HCT116 (cell line): ENCODE results near the gene MCFD2. TPM values are rescaled to one million over a fixed set of nuclear protein-coding genes. Genes with fewer than 3 reads are reported as not detected.

Experiments used
- ATAC-seq: fragments of 200-7000 bp; cut with Tn5 transposase; 2 replicates; pipeline ENCODE4 v1.9.1; 2020; ENCODE audit warnings: mild to moderate bottlenecking, moderate library complexity
- BruUV-seq: library from RNA; stranded (reverse); fragments of 400-500 nt; replicated peaks from 2 replicates; lab custom pipeline; 2021; lab: Mats Ljungman, UMichigan
- CTCF ChIA-PET: fragments of 300-600 bp; sonication (Branson Sonifier 250); formaldehyde crosslinking; loops from one replicate; lab custom pipeline; 2021; ENCODE audit warnings: antibody characterized with exemption; lab: Charles Lee
- POLR2A ChIA-PET: fragments of 300-600, 350-600 bp; sonication (Branson Sonifier 250); formaldehyde crosslinking; loops from one replicate; lab custom pipeline; 2021; ENCODE audit warnings: antibody characterized with exemption; lab: Charles Lee
- RAD21 ChIA-PET, 2 experiments: fragments of 300-600 bp; sonication (Branson Sonifier 250); formaldehyde crosslinking; loops; one replicate each; lab custom pipeline; 2023; ENCODE audit warnings: low total read pairs in 2 of 2; ENCODE audit not compliant: uncharacterized antibody in 2 of 2, unreplicated experiment in 2 of 2, low non-redundant PET in 1 of 2; lab: Charles Lee
- DNase-seq: peaks from one replicate; pipeline ENCODE4 v3.0.0-alpha.2; 2010; ENCODE audit warnings: low read depth, low spot score
- H2AFZ ChIP-seq: fragments of 200-600 bp; shearing (Covaris generic), sonication (generic); 2 replicates; pipeline ENCODE4 v1.6.1; 2017; ENCODE audit warnings: low read depth, mixed run types, mixed read lengths, antibody characterized with exemption, low read length; ENCODE audit not compliant: poor library complexity, severe bottlenecking
- H3K27ac ChIP-seq: 2 replicates; pipeline ENCODE4 v1.5.1; 2012; ENCODE audit warnings: low read depth, low read length
- H3K27me3 ChIP-seq: fragments of 200-600 bp; sonication (generic); 2 replicates; pipeline ENCODE4 v1.6.1; 2016; ENCODE audit warnings: mixed run types, low read length, mixed read lengths; ENCODE audit not compliant: insufficient read depth
- H3K36me3 ChIP-seq, 2 experiments: fragments of 200-500 bp in 1 of 2; fragments of 200-600 bp in 1 of 2; sonication (Bioruptor generic) in 1 of 2; sonication (generic) in 1 of 2; 2 replicates each; pipeline versions ENCODE4 v1.5.1 to v1.6.1; 2014 to 2016; ENCODE audit warnings: low read length in 2 of 2, inconsistent platforms in 1 of 2, mixed read lengths in 1 of 2, mixed run types in 1 of 2; ENCODE audit not compliant: insufficient read depth in 2 of 2, control insufficient read depth in 1 of 2
- H3K4me1 ChIP-seq, 2 experiments: fragments of 200-600 bp in 1 of 2; sonication (generic) in 1 of 2; 2 replicates each; pipeline versions ENCODE4 v1.5.1 to v1.6.1; 2012 to 2017; ENCODE audit warnings: low read length in 2 of 2, inconsistent platforms in 1 of 2, mild to moderate bottlenecking in 1 of 2, mixed read lengths in 1 of 2, mixed run types in 1 of 2, moderate library complexity in 1 of 2; ENCODE audit not compliant: insufficient read depth in 2 of 2, control insufficient read depth in 1 of 2
- H3K4me2 ChIP-seq: fragments of 200-600 bp; sonication (generic); 2 replicates; pipeline ENCODE4 v1.6.1; 2017; ENCODE audit warnings: mixed run types, low read length, mixed read lengths
- H3K4me3 ChIP-seq, 2 experiments: fragments of 200-600 bp in 1 of 2; sonication (generic) in 1 of 2; replicated peaks in 1 of 2; 2 replicates each; pipeline ENCODE4 v1.5.1; 2011 to 2016; ENCODE audit warnings: low read length in 2 of 2, control low read depth in 1 of 2, low read depth in 1 of 2, mild to moderate bottlenecking in 1 of 2, mixed read lengths in 1 of 2, mixed run types in 1 of 2
- H3K79me2 ChIP-seq: fragments of 200-600 bp; sonication (generic); 2 replicates; pipeline ENCODE4 v1.6.1; 2017; ENCODE audit warnings: mild to moderate bottlenecking, mixed run types, low read length, moderate library complexity, mixed read lengths; ENCODE audit not compliant: insufficient read depth
- H3K9ac ChIP-seq: fragments of 200-600 bp; sonication (generic); 2 replicates; pipeline ENCODE4 v1.6.1; 2016; ENCODE audit warnings: low read length, mixed read lengths
- H3K9me2 ChIP-seq: fragments of 200-600 bp; sonication (generic), shearing (Covaris generic); 2 replicates; pipeline ENCODE4 v1.6.1; 2017; ENCODE audit warnings: mixed run types, mild to moderate bottlenecking, moderate library complexity; ENCODE audit not compliant: insufficient read depth
- H3K9me3 ChIP-seq, 2 experiments: fragments of 200-500 bp in 1 of 2; fragments of 200-600 bp in 1 of 2; sonication (Bioruptor generic) in 1 of 2; sonication (generic) in 1 of 2; 2 replicates each; pipeline ENCODE4 v1.6.1; 2014 to 2017; ENCODE audit warnings: low read length in 2 of 2, mixed read lengths in 2 of 2, inconsistent platforms in 1 of 2, low read depth in 1 of 2, mild to moderate bottlenecking in 1 of 2, mixed run types in 1 of 2, moderate library complexity in 1 of 2; ENCODE audit not compliant: control insufficient read depth in 1 of 2, insufficient read depth in 1 of 2
- H4K20me1 ChIP-seq: fragments of 200-600 bp; sonication (generic), shearing (Covaris generic); 2 replicates; pipeline ENCODE4 v1.6.1; 2017; ENCODE audit warnings: mixed run types, mild to moderate bottlenecking, moderate library complexity; ENCODE audit not compliant: insufficient read depth
- CBX3 ChIP-seq: IDR thresholded peaks from 2 replicates; pipeline ENCODE4 v1.6.1; 2012; ENCODE audit warnings: low read depth
- CEBPB ChIP-seq: IDR thresholded peaks from 2 replicates; pipeline ENCODE4 v1.6.1; 2012; ENCODE audit warnings: low read depth
- EZH2phosphoT487 ChIP-seq: fragments of 200-600 bp; IDR thresholded peaks from 2 replicates; pipeline ENCODE4 v1.6.1; 2018; ENCODE audit warnings: antibody characterized with exemption, borderline replicate concordance
- FOSL1 ChIP-seq: IDR thresholded peaks from 2 replicates; pipeline ENCODE4 v1.6.1; 2012; ENCODE audit warnings: low read depth
- POLR2AphosphoS5 ChIP-seq: IDR thresholded peaks from 2 replicates; pipeline ENCODE4 v1.6.1; 2011; ENCODE audit warnings: mild to moderate bottlenecking, low read depth, low read length, moderate library complexity
- SIN3A ChIP-seq: IDR thresholded peaks from 2 replicates; pipeline ENCODE4 v1.6.1; 2012; ENCODE audit warnings: low read depth
- SP1 ChIP-seq: IDR thresholded peaks from 2 replicates; pipeline ENCODE4 v1.6.1; 2012; ENCODE audit warnings: low read depth
- SRF ChIP-seq: IDR thresholded peaks from 2 replicates; pipeline ENCODE4 v1.6.1; 2012; ENCODE audit warnings: low read depth
- TCF7L2 ChIP-seq: IDR thresholded peaks from 2 replicates; pipeline ENCODE4 v1.7.0; 2011; ENCODE audit warnings: borderline replicate concordance, inconsistent platforms; ENCODE audit not compliant: insufficient read depth, insufficient read length; ENCODE audit errors: extremely low read depth
- ZFX ChIP-seq: fragments of 450-650 bp; IDR thresholded peaks from 2 replicates; pipeline ENCODE4 v1.6.1; 2017
- ZNF274 ChIP-seq: fragments of 200-500 bp; sonication (Bioruptor generic); IDR thresholded peaks from 2 replicates; pipeline ENCODE4 v1.6.1; 2014; ENCODE audit warnings: mild to moderate bottlenecking, low read depth, low read length, inconsistent platforms
- intact Hi-C: fragments of 100-400 bp; cut with micrococcal nuclease; formaldehyde crosslinking; loops from 2 replicates; pipeline ENCODE4 v1.10.0; 2022
- total RNA-seq: library from RNA; stranded (reverse); gene quantifications from one replicate; pipeline ENCODE4 v1.2.1, GENCODE V29; 2021; ENCODE audit not compliant: unreplicated experiment
- TF ChIP-seq, protein P1 (sequence below): IDR thresholded peaks from 2 replicates; pipeline ENCODE4 v1.6.1; 2011; ENCODE audit warnings: mild to moderate bottlenecking, low read length, moderate library complexity; ENCODE audit not compliant: insufficient replicate concordance; ENCODE audit errors: extremely low read depth
- TF ChIP-seq, protein P2 (sequence below), 3 experiments: fragments of 200-600 bp in 1 of 3; sonication (generic) in 1 of 3; IDR thresholded peaks in 2 of 3; conservative IDR thresholded peaks in 1 of 3; 2 replicates each; pipeline ENCODE4 v1.5.1; 2012 to 2017; ENCODE audit warnings: low read depth in 2 of 3, low read length in 2 of 3, antibody characterized with exemption in 1 of 3, borderline replicate concordance in 1 of 3, control low read depth in 1 of 3, mild to moderate bottlenecking in 1 of 3, mixed read lengths in 1 of 3, mixed run types in 1 of 3, moderate library complexity in 1 of 3; ENCODE audit not compliant: insufficient read depth in 1 of 3
- TF ChIP-seq, protein P3 (sequence below): IDR thresholded peaks from 2 replicates; pipeline ENCODE4 v1.6.1; 2012

Gene MCFD2
- total RNA-seq, 1 experiment from 2014 or later = 73.9 TPM

DNA sequence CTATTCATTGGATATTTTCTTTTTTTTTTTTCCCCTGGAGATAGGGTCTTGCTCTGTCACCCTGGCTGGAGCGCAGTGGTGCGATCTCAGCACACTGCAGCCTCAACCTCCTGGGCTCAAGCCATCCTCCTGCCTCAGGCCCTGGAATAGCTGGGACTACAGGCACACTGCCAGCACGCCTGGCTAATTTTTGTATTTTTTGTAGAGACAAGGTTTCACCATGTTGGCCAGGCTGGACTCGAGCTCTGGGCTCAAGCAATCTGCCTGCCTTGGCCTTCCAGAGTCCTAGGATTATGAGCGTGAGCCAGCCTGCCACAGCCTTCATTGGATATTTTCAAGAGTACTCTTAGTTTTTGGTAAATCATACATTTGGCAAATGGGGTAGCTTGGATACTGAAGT is 9.0 kb upstream of the MCFD2 start:
- H3K9me2 ChIP-seq = no peaks in the 10 kb centered on the region
- H3K9ac ChIP-seq = no peak overlapping the region
- peaks cover 3 to 27% of the 10 kb centered on the region in 2 experiments; a peak in 2 of 4 replicates for H3K4me1 ChIP-seq
- H2AFZ ChIP-seq = no peak overlapping the region
- H3K27me3 ChIP-seq = no peaks in the 10 kb centered on the region
- H3K9me3 ChIP-seq = peaks cover 9 to 11% of the 10 kb centered on the region in 2 experiments; a peak in 1 of 4 replicates
- no peaks in the 10 kb centered on the region for H3K36me3 ChIP-seq
- no peak overlapping the region for H3K4me3 ChIP-seq
- H4K20me1 ChIP-seq = no peaks in the 10 kb centered on the region
- DNase-seq (no peak), ATAC-seq (no peak)
- no peak overlapping the region for H3K4me2 ChIP-seq
- intact Hi-C loops = no loop called here
- POLR2A ChIA-PET = no interaction called here
- no peak overlapping the region for H3K27ac ChIP-seq
- no TSS peak for BruUV-seq
- RAD21 ChIA-PET = no interaction called here
- TF ChIP-seq SRF = no peak
- TF ChIP-seq, protein P1, sequence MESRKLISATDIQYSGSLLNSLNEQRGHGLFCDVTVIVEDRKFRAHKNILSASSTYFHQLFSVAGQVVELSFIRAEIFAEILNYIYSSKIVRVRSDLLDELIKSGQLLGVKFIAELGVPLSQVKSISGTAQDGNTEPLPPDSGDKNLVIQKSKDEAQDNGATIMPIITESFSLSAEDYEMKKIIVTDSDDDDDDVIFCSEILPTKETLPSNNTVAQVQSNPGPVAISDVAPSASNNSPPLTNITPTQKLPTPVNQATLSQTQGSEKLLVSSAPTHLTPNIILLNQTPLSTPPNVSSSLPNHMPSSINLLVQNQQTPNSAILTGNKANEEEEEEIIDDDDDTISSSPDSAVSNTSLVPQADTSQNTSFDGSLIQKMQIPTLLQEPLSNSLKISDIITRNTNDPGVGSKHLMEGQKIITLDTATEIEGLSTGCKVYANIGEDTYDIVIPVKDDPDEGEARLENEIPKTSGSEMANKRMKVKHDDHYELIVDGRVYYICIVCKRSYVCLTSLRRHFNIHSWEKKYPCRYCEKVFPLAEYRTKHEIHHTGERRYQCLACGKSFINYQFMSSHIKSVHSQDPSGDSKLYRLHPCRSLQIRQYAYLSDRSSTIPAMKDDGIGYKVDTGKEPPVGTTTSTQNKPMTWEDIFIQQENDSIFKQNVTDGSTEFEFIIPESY = no peak
- TF ChIP-seq, protein P2, sequence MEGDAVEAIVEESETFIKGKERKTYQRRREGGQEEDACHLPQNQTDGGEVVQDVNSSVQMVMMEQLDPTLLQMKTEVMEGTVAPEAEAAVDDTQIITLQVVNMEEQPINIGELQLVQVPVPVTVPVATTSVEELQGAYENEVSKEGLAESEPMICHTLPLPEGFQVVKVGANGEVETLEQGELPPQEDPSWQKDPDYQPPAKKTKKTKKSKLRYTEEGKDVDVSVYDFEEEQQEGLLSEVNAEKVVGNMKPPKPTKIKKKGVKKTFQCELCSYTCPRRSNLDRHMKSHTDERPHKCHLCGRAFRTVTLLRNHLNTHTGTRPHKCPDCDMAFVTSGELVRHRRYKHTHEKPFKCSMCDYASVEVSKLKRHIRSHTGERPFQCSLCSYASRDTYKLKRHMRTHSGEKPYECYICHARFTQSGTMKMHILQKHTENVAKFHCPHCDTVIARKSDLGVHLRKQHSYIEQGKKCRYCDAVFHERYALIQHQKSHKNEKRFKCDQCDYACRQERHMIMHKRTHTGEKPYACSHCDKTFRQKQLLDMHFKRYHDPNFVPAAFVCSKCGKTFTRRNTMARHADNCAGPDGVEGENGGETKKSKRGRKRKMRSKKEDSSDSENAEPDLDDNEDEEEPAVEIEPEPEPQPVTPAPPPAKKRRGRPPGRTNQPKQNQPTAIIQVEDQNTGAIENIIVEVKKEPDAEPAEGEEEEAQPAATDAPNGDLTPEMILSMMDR (IDR thresholded peaks at IDR 0.05 in 2 of 3, conservative IDR thresholded peaks at IDR 0.05 in 1 of 3; ENCODE audit: borderline replicate concordance in 1 of 3, insufficient read depth in 1 of 3, low read depth in 2 of 3, low read length in 2 of 3) = no peak
- TF ChIP-seq SP1 = no peak
- no peak for TF ChIP-seq CBX3
- TF ChIP-seq ZFX = no peak
- TF ChIP-seq SIN3A = no peak
- TF ChIP-seq ZNF274 = no peak
- TF ChIP-seq, protein P3, sequence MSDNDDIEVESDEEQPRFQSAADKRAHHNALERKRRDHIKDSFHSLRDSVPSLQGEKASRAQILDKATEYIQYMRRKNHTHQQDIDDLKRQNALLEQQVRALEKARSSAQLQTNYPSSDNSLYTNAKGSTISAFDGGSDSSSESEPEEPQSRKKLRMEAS = no peak
- TF ChIP-seq CEBPB = no peak
- no peak for TF ChIP-seq FOSL1
- TF ChIP-seq EZH2phosphoT487 = no peak
- TF ChIP-seq TCF7L2 = no peak
- TF ChIP-seq POLR2AphosphoS5 = no peak
- no peaks in the 10 kb centered on the region for H3K79me2 ChIP-seq
- CTCF ChIA-PET = interaction anchor here (1.1 kb wide), 1 partner anchor 14 kb away, joined by 3 read pairs; no protein-coding TSS in a partner anchor
